Measurements from ENCODE around the gene VGLL3.

The VGLL3 gene

GRCh38 chr3:86950717-86951116 is 40.2 kb downstream of the VGLL3 start:
- Mint-ChIP-seq H3K4me3 (no peak overlapping the region), H3K4me1 (ENCODE audit: low read depth) (no peaks in the 10 kb centered on the region), H3K36me3 (ENCODE audit: low read depth) (no peaks in the 10 kb centered on the region), H3K27me3 (ENCODE audit: low read depth) (no peaks in the 10 kb centered on the region), H3K27ac (no peak overlapping the region), H3K9me3 (no peaks in the 10 kb centered on the region)

DNA sequence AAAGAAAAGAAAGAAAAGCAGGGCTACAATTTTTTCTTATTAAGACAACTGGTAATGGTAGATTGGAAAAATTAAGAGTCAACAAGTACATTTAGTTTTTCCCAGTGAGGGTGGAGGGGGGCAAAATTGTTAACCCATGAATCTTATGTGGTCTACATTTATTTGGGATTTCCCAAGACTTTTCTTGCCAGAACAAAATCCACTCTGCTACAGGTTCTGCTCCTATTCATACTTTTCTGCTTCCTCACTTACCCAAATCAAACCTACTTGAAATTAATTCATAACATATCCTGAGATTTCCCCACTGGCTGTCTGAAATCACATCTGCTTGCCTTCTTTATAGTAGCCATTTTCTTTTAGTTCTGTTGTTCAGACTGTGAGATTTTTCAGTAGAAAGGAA is 41.1 kb downstream of the VGLL3 start:
- no peaks in the 10 kb centered on the region for H3K36me3 Mint-ChIP-seq (ENCODE audit: low read depth)
- H3K4me1 Mint-ChIP-seq (ENCODE audit: low read depth): no peaks in the 10 kb centered on the region
- no peak overlapping the region for H3K27ac Mint-ChIP-seq
- H3K4me3 Mint-ChIP-seq: no peak overlapping the region
- no peaks in the 10 kb centered on the region for H3K27me3 Mint-ChIP-seq (ENCODE audit: low read depth)
- H3K9me3 Mint-ChIP-seq: no peaks in the 10 kb centered on the region

- Mint-ChIP-seq H3K27ac (no peak overlapping the region), H3K4me3 (no peak overlapping the region), H3K9me3 (no peaks in the 10 kb centered on the region), H3K4me1 (ENCODE audit: low read depth) (no peaks in the 10 kb centered on the region), H3K36me3 (ENCODE audit: low read depth) (no peaks in the 10 kb centered on the region), H3K27me3 (ENCODE audit: low read depth) (no peaks in the 10 kb centered on the region)
Measured at GRCh38 chr3:86948822-86949221, 42.1 kb downstream of the VGLL3 start.

DNA sequence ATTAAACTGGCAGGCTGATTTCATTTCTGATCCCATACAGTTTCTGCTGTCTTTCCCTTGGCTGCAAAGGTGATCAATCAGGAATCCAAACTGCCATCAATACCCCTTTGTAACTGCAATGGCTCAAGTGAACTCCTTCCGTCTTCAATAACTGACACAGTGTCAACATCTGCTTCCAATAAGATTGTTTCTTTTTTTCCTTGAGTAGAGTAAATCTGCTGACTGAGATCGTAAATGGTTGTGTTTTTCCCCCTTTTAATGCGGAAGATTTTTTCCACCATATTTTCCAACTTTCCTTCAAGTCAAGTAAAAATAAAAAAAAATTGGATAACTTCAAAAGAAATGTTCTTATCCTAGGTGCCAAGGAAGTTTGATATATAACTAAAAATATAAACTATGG is 48.7 kb downstream of the VGLL3 start:
- Mint-ChIP-seq H3K27me3 (ENCODE audit: low read depth) (no peaks in the 10 kb centered on the region), H3K9me3 (no peaks in the 10 kb centered on the region), H3K4me1 (ENCODE audit: low read depth) (no peaks in the 10 kb centered on the region), H3K4me3 (no peak overlapping the region), H3K27ac (no peak overlapping the region), H3K36me3 (ENCODE audit: low read depth) (no peaks in the 10 kb centered on the region)

DNA sequence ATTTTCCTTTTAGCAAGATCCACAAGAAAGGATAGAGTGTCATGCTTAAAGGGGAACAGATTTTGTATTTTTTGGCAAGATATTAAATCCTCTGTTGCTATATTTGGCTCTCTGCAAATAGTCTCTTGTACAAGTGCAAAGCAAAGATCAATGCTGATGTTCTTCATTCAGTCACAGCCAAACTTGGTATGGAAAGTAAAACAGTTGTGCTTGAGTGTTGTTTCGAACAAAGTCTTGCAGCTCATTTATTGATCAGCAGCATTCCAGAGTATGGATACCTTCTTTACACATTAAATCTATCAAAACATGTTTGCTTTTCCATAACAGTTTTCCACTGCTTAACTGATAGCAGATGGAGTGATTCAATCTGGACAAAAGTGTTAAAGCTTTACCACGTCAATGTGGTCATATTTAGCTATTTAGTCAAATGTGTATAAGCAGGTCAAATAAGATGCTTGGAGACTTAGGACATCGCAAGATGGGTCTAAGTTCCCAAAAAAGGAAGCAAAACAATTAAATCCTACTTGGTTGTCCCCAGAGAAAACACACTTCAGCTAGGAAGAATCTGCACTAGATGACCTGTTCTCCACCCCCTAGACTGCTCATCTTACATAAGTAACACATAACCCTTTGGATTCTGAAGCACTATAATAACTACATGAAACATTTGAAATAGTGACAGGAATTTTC is 52.4 kb downstream of the VGLL3 start:
- Mint-ChIP-seq H3K4me3 (no peak overlapping the region), H3K27me3 (ENCODE audit: low read depth) (no peaks in the 10 kb centered on the region), H3K9me3 (no peaks in the 10 kb centered on the region), H3K4me1 (ENCODE audit: low read depth) (no peaks in the 10 kb centered on the region), H3K27ac (no peak overlapping the region), H3K36me3 (ENCODE audit: low read depth) (no peaks in the 10 kb centered on the region)

DNA sequence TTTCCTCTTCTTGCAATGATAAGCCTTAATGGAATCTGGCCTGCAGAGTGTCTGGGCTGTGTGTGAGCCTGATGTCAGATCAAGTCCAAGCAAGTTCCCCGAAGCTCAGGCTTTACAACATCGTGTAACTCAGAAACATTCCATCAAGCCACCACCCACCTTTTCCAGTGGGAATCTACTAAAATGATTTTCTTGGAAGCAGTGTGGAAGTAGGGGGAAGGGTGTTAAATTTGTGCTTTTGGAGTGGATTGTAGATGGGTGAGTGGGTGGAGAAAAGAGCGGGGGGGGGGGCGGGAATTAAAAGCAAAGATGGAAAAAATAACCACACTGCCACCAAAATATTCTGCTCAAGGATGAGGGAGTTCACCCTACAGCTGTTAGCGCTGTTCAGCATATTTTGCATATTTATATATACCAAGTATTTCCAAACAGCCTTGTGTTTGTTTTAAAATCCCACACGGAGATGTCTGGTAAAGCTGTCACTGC is 53.6 kb downstream of the VGLL3 start:
- Mint-ChIP-seq H3K36me3 (ENCODE audit: low read depth) (no peaks in the 10 kb centered on the region), H3K27ac (no peak overlapping the region), H3K9me3 (no peaks in the 10 kb centered on the region), H3K27me3 (ENCODE audit: low read depth) (no peaks in the 10 kb centered on the region), H3K4me1 (ENCODE audit: low read depth) (no peaks in the 10 kb centered on the region), H3K4me3 (no peak overlapping the region)

DNA sequence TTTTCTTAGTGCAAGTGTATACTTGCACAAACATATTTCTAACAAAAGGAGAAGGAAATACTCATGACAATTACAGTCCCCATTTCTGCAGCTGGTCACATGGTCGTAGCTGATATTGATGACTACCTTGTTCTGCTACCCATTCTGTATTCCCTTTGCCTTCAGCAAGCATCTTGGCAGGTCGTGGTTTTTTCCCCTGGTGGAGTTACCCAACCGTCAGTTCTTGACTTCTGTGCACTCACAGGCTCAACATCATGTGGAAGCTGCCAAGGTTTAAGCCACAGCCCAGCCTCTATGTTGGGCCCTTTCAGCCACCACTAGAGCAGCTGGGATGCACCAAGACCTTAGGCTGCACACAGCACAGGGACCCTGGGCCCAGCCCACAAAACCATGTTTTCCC is 56.1 kb downstream of the VGLL3 start:
- Mint-ChIP-seq H3K9me3 (no peaks in the 10 kb centered on the region), H3K27ac (no peak overlapping the region), H3K27me3 (ENCODE audit: low read depth) (no peaks in the 10 kb centered on the region), H3K4me1 (ENCODE audit: low read depth) (no peaks in the 10 kb centered on the region), H3K36me3 (ENCODE audit: low read depth) (no peaks in the 10 kb centered on the region), H3K4me3 (no peak overlapping the region)

GRCh38 chr3:86930831-86931230 is 60.1 kb downstream of the VGLL3 start:
- Mint-ChIP-seq H3K36me3 (ENCODE audit: low read depth) (no peaks in the 10 kb centered on the region), H3K27ac (no peak overlapping the region), H3K9me3 (no peaks in the 10 kb centered on the region)

GRCh38 chr3:86930181-86930580 is 60.8 kb downstream of the VGLL3 start:
- Mint-ChIP-seq H3K36me3 (ENCODE audit: low read depth) (no peaks in the 10 kb centered on the region), H3K4me1 (ENCODE audit: low read depth) (no peaks in the 10 kb centered on the region), H3K4me3 (no peak overlapping the region), H3K9me3 (no peaks in the 10 kb centered on the region), H3K27ac (no peak overlapping the region), H3K27me3 (ENCODE audit: low read depth) (no peaks in the 10 kb centered on the region)

More at GRCh38 chr3:86930831-86931230, 60.1 kb downstream of the VGLL3 start:
- H3K4me1 Mint-ChIP-seq (ENCODE audit: low read depth): no peaks in the 10 kb centered on the region
- no peak overlapping the region for H3K4me3 Mint-ChIP-seq
- no peaks in the 10 kb centered on the region for H3K27me3 Mint-ChIP-seq (ENCODE audit: low read depth)

DNA sequence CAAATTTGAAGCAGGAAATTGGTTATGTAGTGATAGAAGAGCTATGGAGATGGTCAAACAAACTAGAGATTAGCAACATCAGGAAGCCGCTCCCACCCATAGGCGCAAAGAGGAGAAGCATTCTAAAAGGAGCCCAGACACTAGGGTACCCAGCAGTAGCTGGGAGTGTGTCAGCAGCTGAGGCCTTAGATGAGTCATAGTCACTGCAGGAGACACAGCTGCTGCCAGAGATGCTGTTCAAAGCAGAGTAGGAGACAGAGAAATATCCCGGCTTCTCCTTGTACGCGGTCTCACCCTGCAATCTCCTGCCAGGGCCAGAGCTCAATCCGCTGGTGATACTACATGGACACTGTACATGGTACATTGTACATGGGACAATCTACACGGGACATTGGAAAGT is 61.9 kb downstream of the VGLL3 start:
- Mint-ChIP-seq H3K4me1 (ENCODE audit: low read depth) (no peaks in the 10 kb centered on the region), H3K4me3 (no peak overlapping the region), H3K36me3 (ENCODE audit: low read depth) (no peaks in the 10 kb centered on the region), H3K27ac (no peak overlapping the region), H3K27me3 (ENCODE audit: low read depth) (no peaks in the 10 kb centered on the region), H3K9me3 (no peaks in the 10 kb centered on the region)

- no peak overlapping the region for H3K4me3 Mint-ChIP-seq
- no peaks in the 10 kb centered on the region for H3K27me3 Mint-ChIP-seq (ENCODE audit: low read depth)
- no peaks in the 10 kb centered on the region for H3K9me3 Mint-ChIP-seq
- H3K27ac Mint-ChIP-seq: no peak overlapping the region
- no peaks in the 10 kb centered on the region for H3K36me3 Mint-ChIP-seq (ENCODE audit: low read depth)
- no peaks in the 10 kb centered on the region for H3K4me1 Mint-ChIP-seq (ENCODE audit: low read depth)
Measured at GRCh38 chr3:86923071-86923491, 67.9 kb downstream of the VGLL3 start.

DNA sequence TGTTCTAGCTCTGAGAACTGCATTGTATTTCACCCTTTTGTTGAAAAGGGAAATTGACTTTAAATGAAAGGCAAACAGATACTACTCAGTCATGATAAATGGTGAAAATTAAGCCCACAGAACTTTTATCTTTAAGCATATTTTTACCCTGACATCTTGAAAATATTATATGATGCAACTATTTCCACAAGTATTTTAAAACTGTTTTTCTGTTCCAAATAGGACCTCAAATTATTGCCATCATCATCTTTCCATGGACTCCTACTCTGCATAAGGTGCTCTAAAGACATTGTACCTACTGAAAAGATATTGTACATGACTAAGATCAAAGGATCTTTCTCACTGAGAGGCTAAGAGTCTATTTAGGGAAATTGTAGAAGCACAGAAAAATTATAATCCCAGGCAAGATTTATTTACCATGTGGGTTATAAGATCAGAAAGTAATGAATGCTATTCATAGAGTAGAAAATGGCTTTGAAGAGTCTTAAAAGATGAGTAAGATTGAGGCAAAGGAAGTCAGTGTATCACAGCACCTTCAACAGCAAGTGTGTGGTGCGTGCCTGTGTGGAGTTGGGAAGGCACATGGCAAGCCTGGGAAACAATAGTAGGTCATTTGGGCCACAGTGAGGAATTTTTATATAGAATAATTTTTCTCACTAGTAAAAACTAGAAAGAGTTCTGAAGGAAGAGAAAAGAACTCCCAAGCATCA is 68.8 kb downstream of the VGLL3 start:
- Mint-ChIP-seq H3K4me1 (ENCODE audit: low read depth) (no peaks in the 10 kb centered on the region), H3K36me3 (ENCODE audit: low read depth) (no peaks in the 10 kb centered on the region), H3K9me3 (no peaks in the 10 kb centered on the region), H3K4me3 (no peak overlapping the region), H3K27me3 (ENCODE audit: low read depth) (no peaks in the 10 kb centered on the region), H3K27ac (no peak overlapping the region)

DNA sequence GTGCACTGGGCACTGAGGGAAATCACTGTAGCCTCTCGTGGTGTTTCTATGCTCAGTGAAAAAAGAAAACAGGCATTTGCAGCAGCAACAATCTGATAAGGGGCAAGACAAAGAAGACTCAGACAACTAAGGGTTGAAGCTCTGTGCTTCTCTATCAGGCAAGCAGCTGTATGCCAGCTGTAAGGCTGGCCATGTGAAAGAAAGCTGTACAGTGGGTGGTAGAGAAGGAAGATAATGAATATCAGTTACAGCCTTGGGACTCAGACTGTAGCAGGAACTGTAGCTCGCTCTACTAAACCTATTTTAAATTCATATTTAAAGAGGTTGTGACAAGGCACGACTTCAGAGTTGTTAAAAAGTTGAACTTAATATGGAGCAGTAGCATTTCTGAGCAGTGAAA is 76.3 kb downstream of the VGLL3 start:
- Mint-ChIP-seq H3K4me1 (ENCODE audit: low read depth) (no peaks in the 10 kb centered on the region), H3K9me3 (no peaks in the 10 kb centered on the region), H3K36me3 (ENCODE audit: low read depth) (no peaks in the 10 kb centered on the region), H3K27me3 (ENCODE audit: low read depth) (no peaks in the 10 kb centered on the region), H3K27ac (no peak overlapping the region), H3K4me3 (no peak overlapping the region)

DNA sequence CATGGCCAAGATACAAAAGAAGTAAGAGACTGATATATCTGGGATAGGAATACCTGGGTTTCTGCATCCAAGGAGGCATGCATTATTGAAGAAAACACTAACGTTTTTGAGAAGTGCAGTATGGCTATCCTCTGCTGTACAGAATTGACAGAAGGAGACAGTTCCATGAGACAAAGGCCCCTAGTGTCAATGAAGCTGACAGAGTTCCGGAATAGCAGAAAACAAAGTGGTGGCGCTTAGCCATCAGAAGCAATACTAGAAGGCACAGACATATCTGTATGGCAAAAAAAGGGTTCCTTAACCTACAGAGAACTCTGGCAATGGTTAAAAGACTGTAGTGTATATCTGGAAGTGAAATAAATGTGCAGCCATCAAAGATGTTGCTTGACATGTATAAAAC is 77.8 kb downstream of the VGLL3 start:
- Mint-ChIP-seq H3K9me3 (no peaks in the 10 kb centered on the region), H3K27me3 (ENCODE audit: low read depth) (no peaks in the 10 kb centered on the region), H3K4me1 (ENCODE audit: low read depth) (no peaks in the 10 kb centered on the region), H3K4me3 (no peak overlapping the region), H3K36me3 (ENCODE audit: low read depth) (no peaks in the 10 kb centered on the region), H3K27ac (no peak overlapping the region)

DNA sequence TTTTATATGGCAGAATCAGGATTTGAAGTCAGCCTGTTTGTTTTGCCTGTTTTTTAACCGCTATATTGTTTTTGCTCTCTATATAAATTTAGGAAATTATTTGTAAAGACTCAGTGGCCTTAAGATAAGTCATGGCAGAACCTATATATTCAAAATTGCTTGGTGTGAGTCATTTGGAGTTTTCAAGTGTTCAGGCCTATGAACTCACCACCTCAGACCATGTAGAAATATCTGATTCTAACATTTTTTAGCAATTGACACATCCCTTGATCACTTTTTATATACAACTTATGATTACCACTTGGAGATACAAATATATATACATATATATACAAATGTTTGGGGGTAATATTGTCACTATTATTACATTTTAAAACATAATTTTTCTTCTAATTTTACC is 95.7 kb downstream of the VGLL3 start:
- no peaks in the 10 kb centered on the region for H3K36me3 Mint-ChIP-seq (ENCODE audit: low read depth)
- H3K4me1 Mint-ChIP-seq (ENCODE audit: low read depth): no peaks in the 10 kb centered on the region
- no peaks in the 10 kb centered on the region for H3K9me3 Mint-ChIP-seq
- no peak overlapping the region for H3K4me3 Mint-ChIP-seq
- no peaks in the 10 kb centered on the region for H3K27me3 Mint-ChIP-seq (ENCODE audit: low read depth)
- H3K27ac Mint-ChIP-seq: no peak overlapping the region

Data from T-helper 1 cell treated with Interleukin-12 subunit alpha and Interleukin-12 subunit beta and Interleukin-4 antibody, amounts not matched to agents 30 μg/mL and 1 μg/mL, for 36 hours (primary cell).